Activated CD4-positive, alpha-beta T cell treated with anti-CD3 and anti-CD28 coated beads for 36 hours (primary cell): Measurements from ENCODE around the gene PNPLA1. TPM values are rescaled to one million over a fixed set of nuclear protein-coding genes. Genes with fewer than 3 reads are reported as not detected.

ENCODE experiments used
- ATAC-seq: fragments of 200-7000 bp; cut with Tn5 transposase; one replicate; pipeline ENCODE4 v1.10.0; 2021; ENCODE audit warnings: mild to moderate bottlenecking, moderate library complexity
- CTCF ChIA-PET: fragments of 350-600 bp; sonication (Branson Sonifier 250); formaldehyde crosslinking; loops from one replicate; lab custom pipeline; 2021; ENCODE audit warnings: antibody characterized with exemption; lab: Charles Lee
- POLR2A ChIA-PET: fragments of 350-600 bp; sonication (Branson Sonifier 250); formaldehyde crosslinking; loops from one replicate; lab custom pipeline; 2021; ENCODE audit warnings: antibody characterized with exemption, inconsistent platforms; lab: Charles Lee
- DNase-seq: peaks from one replicate; pipeline ENCODE4 v3.0.0-alpha.2; 2020
- H3K27ac Mint-ChIP-seq: one replicate; pipeline ENCODE4 v1.8.0; 2021; ENCODE audit warnings: mixed read lengths
- H3K27me3 Mint-ChIP-seq: one replicate; pipeline ENCODE4 v1.8.0; 2021; ENCODE audit warnings: mixed read lengths
- H3K36me3 Mint-ChIP-seq: one replicate; pipeline ENCODE4 v1.8.0; 2021; ENCODE audit warnings: low read depth, mixed read lengths
- H3K4me1 Mint-ChIP-seq: one replicate; pipeline ENCODE4 v1.8.0; 2021; ENCODE audit warnings: mixed read lengths
- H3K4me3 Mint-ChIP-seq: one replicate; pipeline ENCODE4 v1.8.0; 2021; ENCODE audit warnings: mild to moderate bottlenecking, moderate library complexity, mixed read lengths
- H3K9me3 Mint-ChIP-seq: one replicate; pipeline ENCODE4 v1.8.0; 2021; ENCODE audit warnings: low read depth, mixed read lengths
- intact Hi-C, 2 experiments: fragments of 100-400 bp; cut with DNase I in 1 of 2; cut with micrococcal nuclease in 1 of 2; formaldehyde crosslinking; loops; one replicate each; pipeline versions ENCODE4 v1.14.2 to v1.15.1; 2022 to 2024; cut with DNase I, micrococcal nuclease
- total RNA-seq, 2 experiments: library from RNA; stranded (reverse); gene quantifications; one replicate each; pipeline ENCODE4 v1.2.3, GENCODE V29; 2021

The PNPLA1 gene
- total RNA-seq, result not detected

GRCh38 chr6:36269834-36270705 lies at the start of gene PNPLA1:
TSS of gene PNPLA1 (plus strand) at chr6:36270060. CDS start at chr6:36270460, 400 bp downstream.
- Mint-ChIP-seq H3K27me3 (peaks cover 3% of the 10 kb centered on the region), H3K36me3 (no peaks in the 10 kb centered on the region), H3K9me3 (peaks cover 3% of the 10 kb centered on the region), H3K27ac (no peak within 1 kb of the TSS), H3K4me1 (no peaks in the 10 kb centered on the region), H3K4me3 (no peak within 1 kb of the TSS)
- intact Hi-C loops, result no loop called here
- ChIA-PET POLR2A (no interaction called here), CTCF (interaction anchor here (1.2 kb wide), 1 partner anchor 21 kb away, joined by 5 read pairs; no protein-coding TSS in a partner anchor)
- ATAC-seq (no peak), DNase-seq (no peak)

GRCh38 chr6:36220226-36220625 lies 49.6 kb upstream of the PNPLA1 start:
- H3K27me3 Mint-ChIP-seq, result no peaks in the 10 kb centered on the region
- intact Hi-C loops, result no loop called here
- DNase-seq, result no peak
- H3K36me3 Mint-ChIP-seq, result peaks cover 31% of the 10 kb centered on the region
- no peak for ATAC-seq
- POLR2A ChIA-PET, result no interaction called here
- CTCF ChIA-PET, result no interaction called here
- no peak overlapping the region for H3K4me3 Mint-ChIP-seq
- no peaks in the 10 kb centered on the region for H3K9me3 Mint-ChIP-seq
- H3K27ac Mint-ChIP-seq, result no peak overlapping the region
- H3K4me1 Mint-ChIP-seq, result no peaks in the 10 kb centered on the region

GRCh38 chr6:36221674-36222073 lies 48.2 kb upstream of the PNPLA1 start:
- Mint-ChIP-seq H3K36me3 (peaks cover 28% of the 10 kb centered on the region), H3K27me3 (no peaks in the 10 kb centered on the region), H3K27ac (no peak overlapping the region), H3K4me1 (no peaks in the 10 kb centered on the region), H3K4me3 (no peak overlapping the region), H3K9me3 (no peaks in the 10 kb centered on the region)
- ChIA-PET POLR2A (interaction anchor here (0.6 kb wide), 1 partner anchor 751 kb away, joined by 8 read pairs; no protein-coding TSS in a partner anchor), CTCF (no interaction called here)
- ATAC-seq (no peak), DNase-seq (no peak)
- intact Hi-C loops, result no loop called here

- no peak for ATAC-seq
- Mint-ChIP-seq H3K27me3 (no peaks in the 10 kb centered on the region), H3K4me3 (no peak overlapping the region), H3K27ac (no peak overlapping the region), H3K9me3 (no peaks in the 10 kb centered on the region), H3K36me3 (peaks cover 22% of the 10 kb centered on the region), H3K4me1 (no peaks in the 10 kb centered on the region)
- intact Hi-C loops, result no loop called here
- ChIA-PET POLR2A (no interaction called here), CTCF (no interaction called here)
- DNase-seq, result no peak
Observed at GRCh38 chr6:36222924-36223323, 46.9 kb upstream of the PNPLA1 start.

GRCh38 chr6:36223706-36224105 lies 46.2 kb upstream of the PNPLA1 start:
- Mint-ChIP-seq H3K27me3 (no peaks in the 10 kb centered on the region), H3K9me3 (no peaks in the 10 kb centered on the region), H3K27ac (no peak overlapping the region), H3K4me3 (no peak overlapping the region), H3K36me3 (peaks cover 21% of the 10 kb centered on the region), H3K4me1 (no peaks in the 10 kb centered on the region)
- POLR2A ChIA-PET, result no interaction called here
- intact Hi-C loops, result no loop called here
- CTCF ChIA-PET, result no interaction called here
- no peak for ATAC-seq
- DNase-seq, result no peak

- POLR2A ChIA-PET, result interaction anchor here (0.7 kb wide), 1 partner anchor 44 kb away, joined by 3 read pairs; no protein-coding TSS in a partner anchor
- ATAC-seq, result no peak
Observed at GRCh38 chr6:36224918-36225461, 44.9 kb upstream of the PNPLA1 start.

GRCh38 chr6:36226438-36227047 lies 43.3 kb upstream of the PNPLA1 start:
- H3K9me3 Mint-ChIP-seq, result no peaks in the 10 kb centered on the region
- ChIA-PET CTCF (interaction anchor here (0.6 to 1.0 kb wide), 2 partner anchors 10 to 513 kb away, joined by 3 read pairs; no protein-coding TSS in a partner anchor), POLR2A (no interaction called here)
- H3K27ac Mint-ChIP-seq, result no peak overlapping the region
- no peaks in the 10 kb centered on the region for H3K27me3 Mint-ChIP-seq
- no peak for DNase-seq
- H3K4me1 Mint-ChIP-seq, result no peaks in the 10 kb centered on the region
- H3K4me3 Mint-ChIP-seq, result no peak overlapping the region
- ATAC-seq, result no peak
- peaks cover 21% of the 10 kb centered on the region for H3K36me3 Mint-ChIP-seq
- intact Hi-C loops, result no loop called here

More at GRCh38 chr6:36224918-36225461, 44.9 kb upstream of the PNPLA1 start:
- no peaks in the 10 kb centered on the region for H3K4me1 Mint-ChIP-seq
- H3K27me3 Mint-ChIP-seq, result no peaks in the 10 kb centered on the region
- DNase-seq, result no peak
- no peaks in the 10 kb centered on the region for H3K9me3 Mint-ChIP-seq
- no peak overlapping the region for H3K4me3 Mint-ChIP-seq
- H3K27ac Mint-ChIP-seq, result no peak overlapping the region
- CTCF ChIA-PET, result interaction anchor here (0.9 kb wide), 1 partner anchor 101 kb away, joined by 3 read pairs; no protein-coding TSS in a partner anchor
- peaks cover 17% of the 10 kb centered on the region for H3K36me3 Mint-ChIP-seq
- intact Hi-C loops, result no loop called here

GRCh38 chr6:36227379-36228228 lies 42.3 kb upstream of the PNPLA1 start:
- no peak for ATAC-seq
- no peak overlapping the region for H3K4me3 Mint-ChIP-seq
- no peaks in the 10 kb centered on the region for H3K27me3 Mint-ChIP-seq
- H3K27ac Mint-ChIP-seq, result no peak overlapping the region
- no peaks in the 10 kb centered on the region for H3K9me3 Mint-ChIP-seq
- intact Hi-C loops, result no loop called here
- peaks cover 25% of the 10 kb centered on the region for H3K36me3 Mint-ChIP-seq
- no peak for DNase-seq
- CTCF ChIA-PET, result interaction anchor here (1.0 kb wide), 1 partner anchor 12 kb away, joined by 3 read pairs; no protein-coding TSS in a partner anchor
- POLR2A ChIA-PET, result no interaction called here
- H3K4me1 Mint-ChIP-seq, result no peaks in the 10 kb centered on the region

GRCh38 chr6:36229223-36229622 lies 40.6 kb upstream of the PNPLA1 start:
- ATAC-seq, result no peak
- POLR2A ChIA-PET, result no interaction called here
- H3K4me3 Mint-ChIP-seq, result no peak overlapping the region
- H3K36me3 Mint-ChIP-seq, result peaks cover 18% of the 10 kb centered on the region
- H3K27ac Mint-ChIP-seq, result no peak overlapping the region
- H3K4me1 Mint-ChIP-seq, result no peaks in the 10 kb centered on the region
- DNase-seq, result no peak
- intact Hi-C loops, result no loop called here
- CTCF ChIA-PET, result no interaction called here
- H3K9me3 Mint-ChIP-seq, result no peaks in the 10 kb centered on the region
- no peaks in the 10 kb centered on the region for H3K27me3 Mint-ChIP-seq

GRCh38 chr6:36230371-36230770 lies 39.5 kb upstream of the PNPLA1 start:
- H3K27ac Mint-ChIP-seq, result no peak overlapping the region
- peaks cover 12% of the 10 kb centered on the region for H3K36me3 Mint-ChIP-seq
- ChIA-PET POLR2A (no interaction called here), CTCF (interaction anchor here (1.7 kb wide), 1 partner anchor 14 kb away, joined by 5 read pairs; no protein-coding TSS in a partner anchor)
- DNase-seq (no peak), ATAC-seq (no peak)
- no peaks in the 10 kb centered on the region for H3K9me3 Mint-ChIP-seq
- H3K4me3 Mint-ChIP-seq, result no peak overlapping the region
- intact Hi-C loops, result no loop called here
- H3K27me3 Mint-ChIP-seq, result no peaks in the 10 kb centered on the region
- H3K4me1 Mint-ChIP-seq, result no peaks in the 10 kb centered on the region

- CTCF ChIA-PET, result interaction anchor here (0.8 kb wide), 1 partner anchor 128 kb away, joined by 3 read pairs; no protein-coding TSS in a partner anchor
- intact Hi-C loops, result no loop called here
Observed at GRCh38 chr6:36232172-36232571, 37.7 kb upstream of the PNPLA1 start.

More at GRCh38 chr6:36232172-36232571, 37.7 kb upstream of the PNPLA1 start:
- POLR2A ChIA-PET, result no interaction called here
- DNase-seq (no peak), ATAC-seq (no peak)
- Mint-ChIP-seq H3K27ac (no peak overlapping the region), H3K4me3 (no peak overlapping the region), H3K4me1 (no peaks in the 10 kb centered on the region), H3K27me3 (no peaks in the 10 kb centered on the region), H3K9me3 (no peaks in the 10 kb centered on the region), H3K36me3 (peaks cover 12% of the 10 kb centered on the region)
